Astrocyte (in vitro differentiated cells and primary cell): Measurements from ENCODE around the gene TSPAN2. TPM values are rescaled to one million over a fixed set of nuclear protein-coding genes. Genes with fewer than 3 reads are reported as not detected.

Experiments used
- DNase-seq: peaks from one replicate; pipeline ENCODE4 v3.0.0-alpha.2; 2010; ENCODE audit warnings: low read depth
- FAIRE-seq: peaks from 2 replicates; lab custom pipeline; 2011; peaks lifted over from hg19 to GRCh38; lab: Jason Lieb, UNC
- H2AFZ ChIP-seq: 2 replicates; pipeline ENCODE4 v1.6.0; 2012; ENCODE audit warnings: low read depth, low read length, inconsistent platforms
- H3K27ac ChIP-seq: 2 replicates; pipeline ENCODE4 v1.5.1; 2011; ENCODE audit warnings: low read depth, low read length, inconsistent platforms
- H3K27me3 ChIP-seq: 2 replicates; pipeline ENCODE4 v1.6.0; 2011; ENCODE audit warnings: low read length, inconsistent platforms; ENCODE audit not compliant: insufficient read depth
- H3K36me3 ChIP-seq: 2 replicates; pipeline ENCODE4 v1.5.1; 2011; ENCODE audit warnings: low read length, inconsistent platforms; ENCODE audit not compliant: insufficient read depth
- H3K4me1 ChIP-seq: 2 replicates; pipeline ENCODE4 v1.5.1; 2011; ENCODE audit warnings: low read length, inconsistent platforms; ENCODE audit not compliant: insufficient read depth
- H3K4me2 ChIP-seq: 2 replicates; pipeline ENCODE4 v1.6.0; 2012; ENCODE audit warnings: low read length, inconsistent platforms
- H3K4me3 ChIP-seq: 2 replicates; pipeline ENCODE4 v1.5.1; 2011; ENCODE audit warnings: low read depth, mild to moderate bottlenecking, low read length, inconsistent platforms; ENCODE audit not compliant: insufficient read depth
- H3K79me2 ChIP-seq: 2 replicates; pipeline ENCODE4 v1.6.0; 2012; ENCODE audit warnings: mild to moderate bottlenecking, low read length, inconsistent platforms; ENCODE audit not compliant: insufficient read depth
- H3K9ac ChIP-seq: 2 replicates; pipeline ENCODE4 v1.6.0; 2012; ENCODE audit warnings: mild to moderate bottlenecking, low read length, inconsistent platforms
- H3K9me3 ChIP-seq: 2 replicates; pipeline ENCODE4 v1.5.1; 2012; ENCODE audit warnings: low read depth, mild to moderate bottlenecking, low read length, inconsistent platforms; ENCODE audit not compliant: insufficient read depth
- H4K20me1 ChIP-seq: 2 replicates; pipeline ENCODE4 v1.6.0; 2012; ENCODE audit warnings: low read length, inconsistent platforms; ENCODE audit not compliant: insufficient read depth
- H3K27ac Mint-ChIP-seq: one replicate; pipeline ENCODE4 v1.8.0; 2021; ENCODE audit warnings: mild to moderate bottlenecking, mixed read lengths; ENCODE audit not compliant: unreplicated experiment
- H3K27me3 Mint-ChIP-seq: one replicate; pipeline ENCODE4 v1.8.0; 2021; ENCODE audit warnings: low read depth, mixed read lengths; ENCODE audit not compliant: unreplicated experiment
- H3K36me3 Mint-ChIP-seq: one replicate; pipeline ENCODE4 v1.8.0; 2021; ENCODE audit warnings: low read depth, mixed read lengths; ENCODE audit not compliant: unreplicated experiment
- H3K4me1 Mint-ChIP-seq: one replicate; pipeline ENCODE4 v1.8.0; 2021; ENCODE audit warnings: low read depth, mixed read lengths; ENCODE audit not compliant: unreplicated experiment
- H3K4me3 Mint-ChIP-seq: one replicate; pipeline ENCODE4 v1.8.0; 2021; ENCODE audit warnings: mild to moderate bottlenecking, moderate library complexity, mixed read lengths; ENCODE audit not compliant: unreplicated experiment
- H3K9me3 Mint-ChIP-seq: one replicate; pipeline ENCODE4 v1.8.0; 2021; ENCODE audit warnings: mild to moderate bottlenecking, mixed read lengths; ENCODE audit not compliant: unreplicated experiment
- CTCF ChIP-seq: IDR thresholded peaks from 2 replicates; pipeline ENCODE4 v1.5.1; 2011; ENCODE audit warnings: low read depth, mild to moderate bottlenecking, inconsistent platforms, low read length, moderate library complexity; ENCODE audit not compliant: insufficient read depth
- EZH2 ChIP-seq: IDR thresholded peaks from 2 replicates; pipeline ENCODE4 v1.6.1; 2012; ENCODE audit warnings: mild to moderate bottlenecking, low read length, inconsistent platforms; ENCODE audit not compliant: insufficient read depth
- total RNA-seq: library from RNA; stranded (reverse); gene quantifications from 2 replicates; pipeline ENCODE4 v1.2.1, GENCODE V29; 2021

TSPAN2 gene
- total RNA-seq, 1 donor from 2014 or later, result 23.7 TPM

GRCh38 chr1:115133440-115133839, 44.1 kb upstream of the TSPAN2 start:
- Histone ChIP-seq H3K27ac (peak overlapping the region; percentile 90), H3K9ac (peak overlapping the region; percentile 71), H3K79me2 (no peaks in the 10 kb centered on the region), H3K4me2 (peak overlapping the region; percentile 24), H3K27me3 (no peaks in the 10 kb centered on the region), H3K9me3 (no peaks in the 10 kb centered on the region), H3K36me3 (no peaks in the 10 kb centered on the region), H2AFZ (no peak overlapping the region), H4K20me1 (no peaks in the 10 kb centered on the region), H3K4me1 (peaks cover 42% of the 10 kb centered on the region), H3K4me3 (no peak overlapping the region)
- DNase-seq (peak; percentile 85), FAIRE-seq (no peak)
- Mint-ChIP-seq H3K27ac (peak overlapping the region; percentile 89), H3K27me3 (no peaks in the 10 kb centered on the region), H3K4me1 (peaks cover 36% of the 10 kb centered on the region), H3K36me3 (no peaks in the 10 kb centered on the region), H3K4me3 (no peak overlapping the region), H3K9me3 (peaks cover 1% of the 10 kb centered on the region)
- TF ChIP-seq CTCF (no peak), EZH2 (no peak)

GRCh38 chr1:115130786-115131185, 41.5 kb upstream of the TSPAN2 start:
- Mint-ChIP-seq H3K9me3 (peaks cover 1% of the 10 kb centered on the region), H3K4me1 (peaks cover 30% of the 10 kb centered on the region), H3K4me3 (no peak overlapping the region), H3K27me3 (no peaks in the 10 kb centered on the region), H3K36me3 (no peaks in the 10 kb centered on the region), H3K27ac (no peak overlapping the region)
- no peaks in the 10 kb centered on the region for H3K36me3 ChIP-seq
- no peak for FAIRE-seq
- no peak overlapping the region for H3K4me3 ChIP-seq
- H3K9me3 ChIP-seq, result no peaks in the 10 kb centered on the region
- H3K79me2 ChIP-seq, result no peaks in the 10 kb centered on the region
- no peaks in the 10 kb centered on the region for H4K20me1 ChIP-seq
- no peak overlapping the region for H3K27ac ChIP-seq
- H3K4me2 ChIP-seq, result no peak overlapping the region
- H3K4me1 ChIP-seq, result peaks cover 31% of the 10 kb centered on the region
- H2AFZ ChIP-seq, result no peak overlapping the region
- no peak overlapping the region for H3K9ac ChIP-seq
- DNase-seq, result no peak
- H3K27me3 ChIP-seq, result no peaks in the 10 kb centered on the region
- TF ChIP-seq CTCF (no peak), EZH2 (no peak)

- FAIRE-seq (no peak), DNase-seq (no peak)
- Mint-ChIP-seq H3K4me1 (peaks cover 16% of the 10 kb centered on the region), H3K27me3 (no peaks in the 10 kb centered on the region), H3K27ac (peak overlapping the region; percentile 27), H3K4me3 (no peak overlapping the region), H3K9me3 (no peaks in the 10 kb centered on the region), H3K36me3 (no peaks in the 10 kb centered on the region)
- Histone ChIP-seq H3K9ac (no peak overlapping the region), H3K9me3 (no peaks in the 10 kb centered on the region), H3K4me1 (peaks cover 15% of the 10 kb centered on the region), H2AFZ (no peak overlapping the region), H3K4me3 (no peak overlapping the region), H3K36me3 (no peaks in the 10 kb centered on the region), H4K20me1 (no peaks in the 10 kb centered on the region), H3K27me3 (no peaks in the 10 kb centered on the region), H3K79me2 (no peaks in the 10 kb centered on the region), H3K4me2 (no peak overlapping the region), H3K27ac (no peak overlapping the region)
- TF ChIP-seq CTCF (no peak), EZH2 (no peak)
Observed at GRCh38 chr1:115129071-115129640, 39.9 kb upstream of the TSPAN2 start.
